H1 (cell line): Measurements from ENCODE around the gene ELP5. TPM values are rescaled to one million over a fixed set of nuclear protein-coding genes. Genes with fewer than 3 reads are reported as not detected.

ENCODE experiments used
- BRCA1 ChIP-seq: IDR thresholded peaks from 2 replicates; pipeline ENCODE4 v1.6.1; 2012; ENCODE audit warnings: low read depth, low read length, improper control_type of control experiment
- CHD1 ChIP-seq: IDR thresholded peaks from 2 replicates; pipeline ENCODE4 v1.6.1; 2012; ENCODE audit warnings: low read depth, low read length, improper control_type of control experiment
- CREB1 ChIP-seq: IDR thresholded peaks from 2 replicates; pipeline ENCODE4 v1.6.1; 2012; ENCODE audit warnings: inconsistent platforms
- CTCF ChIP-seq, 3 experiments: IDR thresholded peaks; 1 replicate in 2 of 3; 2 replicates in 1 of 3; pipeline versions ENCODE4 v1.5.1 to v1.6.1; 2011; ENCODE audit warnings: low read length in 3 of 3, mild to moderate bottlenecking in 3 of 3, inconsistent platforms in 2 of 3, low read depth in 1 of 3, moderate library complexity in 1 of 3; ENCODE audit not compliant: insufficient read depth in 1 of 3; ENCODE audit errors: control extremely low read depth in 1 of 3
- E2F6 ChIP-seq: IDR thresholded peaks from 2 replicates; pipeline ENCODE4 v1.6.1; 2012; ENCODE audit warnings: inconsistent platforms
- GABPA ChIP-seq: IDR thresholded peaks from 2 replicates; pipeline ENCODE4 v1.6.1; 2011; ENCODE audit warnings: mild to moderate bottlenecking, low read length, moderate library complexity, borderline replicate concordance; ENCODE audit not compliant: insufficient read depth
- GTF2F1 ChIP-seq: IDR thresholded peaks from 2 replicates; pipeline ENCODE4 v1.6.1; 2012; ENCODE audit warnings: low read depth, low read length, improper control_type of control experiment, borderline replicate concordance
- JUND ChIP-seq: IDR thresholded peaks from 2 replicates; pipeline ENCODE4 v1.6.1; 2011; ENCODE audit warnings: mild to moderate bottlenecking, improper control_type of control experiment, low read length
- KDM5A ChIP-seq: fragments of 200-600 bp; IDR thresholded peaks from 2 replicates; pipeline ENCODE4 v1.7.1; 2012; ENCODE audit warnings: mild to moderate bottlenecking, low read length, inconsistent platforms, mixed read lengths
- MAFK ChIP-seq: IDR thresholded peaks from 2 replicates; pipeline ENCODE4 v1.6.1; 2012; ENCODE audit warnings: low read depth, mild to moderate bottlenecking, improper control_type of control experiment, low read length
- MAX ChIP-seq: IDR thresholded peaks from 2 replicates; pipeline ENCODE4 v1.6.1; 2012; ENCODE audit warnings: inconsistent platforms
- NRF1 ChIP-seq: IDR thresholded peaks from 2 replicates; pipeline ENCODE4 v1.6.1; 2011; ENCODE audit warnings: mild to moderate bottlenecking, low read depth, low read length, improper control_type of control experiment
- RBBP5 ChIP-seq: IDR thresholded peaks from 2 replicates; pipeline ENCODE4 v1.7.1; 2012; ENCODE audit warnings: low read depth, mild to moderate bottlenecking, inconsistent platforms, low read length, moderate library complexity, borderline replicate concordance
- RFX5 ChIP-seq: IDR thresholded peaks from 2 replicates; pipeline ENCODE4 v1.6.1; 2011; ENCODE audit warnings: low read depth, low read length, improper control_type of control experiment, borderline replicate concordance
- SAP30 ChIP-seq: fragments of 300-600 bp; sonication (generic); IDR thresholded peaks from 2 replicates; pipeline ENCODE4 v1.7.1; 2012; ENCODE audit warnings: low read length, moderate library complexity, mild to moderate bottlenecking, inconsistent platforms; ENCODE audit not compliant: insufficient read depth, insufficient replicate concordance
- SP1 ChIP-seq: IDR thresholded peaks from 2 replicates; pipeline ENCODE4 v1.6.1; 2011; ENCODE audit warnings: low read depth, low read length
- SP4 ChIP-seq: IDR thresholded peaks from 2 replicates; pipeline ENCODE4 v1.6.1; 2012; ENCODE audit warnings: low read length, inconsistent platforms
- SUZ12 ChIP-seq: fragments of 200-600 bp; sonication (generic); IDR thresholded peaks from 2 replicates; pipeline ENCODE4 v1.6.1; 2012; ENCODE audit warnings: mild to moderate bottlenecking, inconsistent platforms, low read length, moderate library complexity, mixed read lengths
- TCF12 ChIP-seq: IDR thresholded peaks from 2 replicates; pipeline ENCODE4 v1.6.1; 2011; ENCODE audit warnings: low read depth, mild to moderate bottlenecking, low read length
- TEAD4 ChIP-seq: IDR thresholded peaks from 2 replicates; pipeline ENCODE4 v1.6.1; 2012; ENCODE audit warnings: low read depth, low read length, inconsistent platforms, mixed read lengths
- USF2 ChIP-seq: IDR thresholded peaks from 2 replicates; pipeline ENCODE4 v1.6.1; 2011; ENCODE audit warnings: low read length, improper control_type of control experiment
- polyA plus RNA-seq, 7 experiments: library from polyadenylated mRNA; depleted of rRNA in 3 of 7; stranded (reverse) in 5 of 7; unstranded in 2 of 7; fragments of >200 nt in 5 of 7; fragments of 200-250 nt in 2 of 7; gene quantifications; 1 replicate in 5 of 7; 2 replicates in 1 of 7; 4 replicates in 1 of 7; pipeline versions ENCODE4 v1.2.1 to v1.2.3, GENCODE V29; 2011 to 2013; ENCODE audit warnings: missing spikeins in 2 of 7, mixed read lengths in 2 of 7
- total RNA-seq: library from RNA; stranded (reverse); fragmentation: NEBNext Ultra II Directional; extraction: Animal tissue kit (Norgen Biotek cat#: 25700); gene quantifications from 2 replicates; pipeline ENCODE4 v1.2.1, GENCODE V29; 2021

ELP5 gene
- total and polyA plus RNA-seq, 2 of the 8 experiments (the other 6 are each of a cell fraction or from before 2014, with no cell fraction given): 75.4 to 107 TPM

- TF ChIP-seq GTF2F1: no peak
- 0 out of 2 replicates have a peak, but pooled peaks have one; percentile 72 for TF ChIP-seq RBBP5
- no peak for TF ChIP-seq NRF1
- TF ChIP-seq CTCF (IDR thresholded peaks at IDR 0.05; ENCODE audit: control extremely low read depth in 1 of 3, insufficient read depth in 1 of 3, low read depth in 1 of 3, low read length in 3 of 3): no peak
- TF ChIP-seq CREB1: no peak
- TF ChIP-seq SAP30: no peak
- TF ChIP-seq E2F6: peak; percentile 83
- no peak for TF ChIP-seq GABPA
- TF ChIP-seq JUND: no peak
- no peak for TF ChIP-seq TCF12
- peak; percentile 55; the same call in 1 of the 2 replicates for TF ChIP-seq SP1
- no peak for TF ChIP-seq SP4
- TF ChIP-seq MAX: peak; percentile 96
- no peak for TF ChIP-seq TEAD4
- TF ChIP-seq USF2: peak; percentile 35; the same call in 1 of the 2 replicates
- TF ChIP-seq MAFK: no peak
- TF ChIP-seq BRCA1: no peak
- peak; percentile 42; the same call in 1 of the 2 replicates for TF ChIP-seq SUZ12
- TF ChIP-seq RFX5: no peak
- no peak for TF ChIP-seq KDM5A
- no peak for TF ChIP-seq CHD1
Measured at GRCh38 chr17:7208027-7208571, 43.9 kb upstream of the ELP5 start (continued).
